Sigmoid colon (tissue), 4 donors: ENCODE measurements around the gene COX6B1.
"Not testable (repeated sequence)": the region's sequence is repeated elsewhere in the genome, so short reads cannot be mapped to it uniquely, and the experiment has no call there.

Experiments
- CTCF ChIP-seq, 4 experiments: fragments of 450-650 bp in 3 of 4; fragments of 200-600 bp in 1 of 4; IDR thresholded peaks; one replicate each; pipeline ENCODE4 v1.5.1; 2016 to 2019; ENCODE audit warnings: antibody characterized with exemption in 4 of 4, mild to moderate bottlenecking in 3 of 4, moderate library complexity in 2 of 4
- EP300 ChIP-seq, 4 donors: sonication (generic); formaldehyde crosslinking; IDR thresholded peaks; one replicate each; pipeline ENCODE4 v1.6.1; 2017; ENCODE audit warnings: antibody characterized with exemption in 4 of 4
- POLR2A ChIP-seq, 2 donors: fragments of 450-650 bp; IDR thresholded peaks; one replicate each; pipeline ENCODE4 v1.6.1; 2016; ENCODE audit warnings: antibody characterized with exemption in 2 of 2, mild to moderate bottlenecking in 2 of 2, moderate library complexity in 2 of 2
- POLR2AphosphoS5 ChIP-seq, 4 donors: sonication (generic); formaldehyde crosslinking; IDR thresholded peaks; one replicate each; pipeline ENCODE4 v1.6.1; 2017; ENCODE audit warnings: antibody characterized with exemption in 4 of 4

DNA sequence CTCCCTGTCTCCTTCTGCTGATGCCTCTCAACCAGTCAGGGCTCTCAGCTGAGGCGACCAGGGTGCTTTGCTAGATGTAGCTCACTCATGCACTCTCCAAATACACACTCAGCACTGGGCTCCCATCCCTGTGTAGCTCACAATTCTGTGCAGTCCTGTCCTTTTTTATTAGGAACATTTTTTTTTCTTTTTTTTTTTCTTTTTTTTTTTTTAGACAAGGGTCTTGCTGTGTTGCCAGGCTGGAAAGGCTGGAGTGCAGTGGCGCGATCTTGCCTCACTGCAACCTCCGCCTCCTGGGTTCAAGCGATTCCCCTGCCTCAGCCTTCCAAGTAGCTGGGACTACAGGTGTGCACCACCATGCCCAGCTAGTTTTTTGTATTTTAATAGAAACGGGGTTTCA is 6.7 kb downstream of the COX6B1 start:
- TF ChIP-seq CTCF, POLR2A, EP300, POLR2AphosphoS5 (IDR thresholded peaks at IDR 0.05): not testable (repeated sequence)
